Suprapubic skin (tissue), 3 donors: ENCODE data around the gene PDZRN3.

Source experiments
- CTCF ChIP-seq, 2 donors: fragments of 200-600 bp in 1 of 2; fragments of 450-650 bp in 1 of 2; sonication (generic) in 1 of 2; IDR thresholded peaks; one replicate each; pipeline ENCODE4 v1.5.1; 2016 to 2019; ENCODE audit warnings: antibody characterized with exemption in 2 of 2, mild to moderate bottlenecking in 1 of 2, moderate library complexity in 1 of 2
- EP300 ChIP-seq: sonication (generic); formaldehyde crosslinking; IDR thresholded peaks from one replicate; pipeline ENCODE4 v1.6.1; 2017; ENCODE audit warnings: antibody characterized with exemption
- POLR2A ChIP-seq, 2 donors: fragments of 450-650 bp; IDR thresholded peaks; one replicate each; pipeline ENCODE4 v1.6.1; 2017; ENCODE audit warnings: antibody characterized with exemption in 2 of 2, mild to moderate bottlenecking in 2 of 2, moderate library complexity in 2 of 2

GRCh38 chr3:73448041-73448440, 176.7 kb downstream of the PDZRN3 start:
- no peak for TF ChIP-seq CTCF (IDR thresholded peaks at IDR 0.05)
- no peak for TF ChIP-seq EP300
- no peak for TF ChIP-seq POLR2A (IDR thresholded peaks at IDR 0.05)
